ENCODE data around the gene ZSCAN30. TPM values are rescaled to one million over a fixed set of nuclear protein-coding genes. Genes with fewer than 3 reads are reported as not detected.

Gene ZSCAN30
- total and polyA plus RNA-seq, 2 of the 13 experiments (the other 11 are each of a cell fraction or from before 2014, with no cell fraction given), result 7.4 to 7.7 TPM

DNA sequence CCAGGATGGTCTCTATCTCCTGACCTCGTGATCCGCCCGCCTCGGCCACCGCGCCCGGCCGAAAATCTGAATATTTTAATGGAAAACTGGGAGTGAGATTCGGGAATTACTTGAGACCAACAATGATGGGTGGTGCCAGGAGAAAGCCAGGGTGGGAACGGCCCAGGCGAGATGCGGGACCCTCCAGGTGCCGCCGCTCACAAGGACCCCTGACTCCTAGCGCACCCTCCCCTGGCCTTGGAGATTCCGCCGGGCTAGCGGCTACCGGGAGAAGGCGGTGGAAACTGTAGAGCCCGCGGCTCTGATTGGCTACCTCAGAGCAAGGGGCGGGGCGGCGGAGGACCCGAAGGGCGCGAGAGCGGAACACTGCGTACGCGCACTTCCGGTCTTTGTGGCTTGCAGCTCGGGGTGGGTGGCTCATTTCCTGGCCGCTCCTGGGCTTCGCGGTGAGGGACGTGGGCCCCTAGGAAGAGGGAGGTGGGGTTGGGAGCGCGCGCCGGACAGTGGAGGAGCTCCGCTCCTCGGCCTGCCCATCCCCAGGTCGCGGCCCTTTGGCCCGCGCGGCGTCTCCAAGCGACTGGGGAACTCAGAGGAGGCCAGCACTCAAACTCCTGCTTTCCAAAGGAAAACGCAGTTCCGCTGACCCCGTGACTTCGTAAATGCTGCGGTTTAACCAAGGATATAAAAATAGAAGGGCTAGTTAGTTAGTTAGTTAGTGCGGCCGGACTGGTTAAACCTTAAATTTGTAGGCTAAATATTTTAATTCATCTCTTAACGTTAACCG, 49.2 kb downstream of the ZSCAN30 start, which contains the start of gene ZNF397 (continued):
- TF ChIP-seq, protein P1, sequence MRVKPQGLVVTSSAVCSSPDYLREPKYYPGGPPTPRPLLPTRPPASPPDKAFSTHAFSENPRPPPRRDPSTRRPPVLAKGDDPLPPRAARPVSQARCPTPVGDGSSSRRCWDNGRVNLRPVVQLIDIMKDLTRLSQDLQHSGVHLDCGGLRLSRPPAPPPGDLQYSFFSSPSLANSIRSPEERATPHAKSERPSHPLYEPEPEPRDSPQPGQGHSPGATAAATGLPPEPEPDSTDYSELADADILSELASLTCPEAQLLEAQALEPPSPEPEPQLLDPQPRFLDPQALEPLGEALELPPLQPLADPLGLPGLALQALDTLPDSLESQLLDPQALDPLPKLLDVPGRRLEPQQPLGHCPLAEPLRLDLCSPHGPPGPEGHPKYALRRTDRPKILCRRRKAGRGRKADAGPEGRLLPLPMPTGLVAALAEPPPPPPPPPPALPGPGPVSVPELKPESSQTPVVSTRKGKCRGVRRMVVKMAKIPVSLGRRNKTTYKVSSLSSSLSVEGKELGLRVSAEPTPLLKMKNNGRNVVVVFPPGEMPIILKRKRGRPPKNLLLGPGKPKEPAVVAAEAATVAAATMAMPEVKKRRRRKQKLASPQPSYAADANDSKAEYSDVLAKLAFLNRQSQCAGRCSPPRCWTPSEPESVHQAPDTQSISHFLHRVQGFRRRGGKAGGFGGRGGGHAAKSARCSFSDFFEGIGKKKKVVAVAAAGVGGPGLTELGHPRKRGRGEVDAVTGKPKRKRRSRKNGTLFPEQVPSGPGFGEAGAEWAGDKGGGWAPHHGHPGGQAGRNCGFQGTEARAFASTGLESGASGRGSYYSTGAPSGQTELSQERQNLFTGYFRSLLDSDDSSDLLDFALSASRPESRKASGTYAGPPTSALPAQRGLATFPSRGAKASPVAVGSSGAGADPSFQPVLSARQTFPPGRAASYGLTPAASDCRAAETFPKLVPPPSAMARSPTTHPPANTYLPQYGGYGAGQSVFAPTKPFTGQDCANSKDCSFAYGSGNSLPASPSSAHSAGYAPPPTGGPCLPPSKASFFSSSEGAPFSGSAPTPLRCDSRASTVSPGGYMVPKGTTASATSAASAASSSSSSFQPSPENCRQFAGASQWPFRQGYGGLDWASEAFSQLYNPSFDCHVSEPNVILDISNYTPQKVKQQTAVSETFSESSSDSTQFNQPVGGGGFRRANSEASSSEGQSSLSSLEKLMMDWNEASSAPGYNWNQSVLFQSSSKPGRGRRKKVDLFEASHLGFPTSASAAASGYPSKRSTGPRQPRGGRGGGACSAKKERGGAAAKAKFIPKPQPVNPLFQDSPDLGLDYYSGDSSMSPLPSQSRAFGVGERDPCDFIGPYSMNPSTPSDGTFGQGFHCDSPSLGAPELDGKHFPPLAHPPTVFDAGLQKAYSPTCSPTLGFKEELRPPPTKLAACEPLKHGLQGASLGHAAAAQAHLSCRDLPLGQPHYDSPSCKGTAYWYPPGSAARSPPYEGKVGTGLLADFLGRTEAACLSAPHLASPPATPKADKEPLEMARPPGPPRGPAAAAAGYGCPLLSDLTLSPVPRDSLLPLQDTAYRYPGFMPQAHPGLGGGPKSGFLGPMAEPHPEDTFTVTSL (CRISPR knock-in tag; IDR thresholded peaks at IDR 0.05; ENCODE audit: borderline replicate concordance), result no peak
- TF ChIP-seq, protein P2, sequence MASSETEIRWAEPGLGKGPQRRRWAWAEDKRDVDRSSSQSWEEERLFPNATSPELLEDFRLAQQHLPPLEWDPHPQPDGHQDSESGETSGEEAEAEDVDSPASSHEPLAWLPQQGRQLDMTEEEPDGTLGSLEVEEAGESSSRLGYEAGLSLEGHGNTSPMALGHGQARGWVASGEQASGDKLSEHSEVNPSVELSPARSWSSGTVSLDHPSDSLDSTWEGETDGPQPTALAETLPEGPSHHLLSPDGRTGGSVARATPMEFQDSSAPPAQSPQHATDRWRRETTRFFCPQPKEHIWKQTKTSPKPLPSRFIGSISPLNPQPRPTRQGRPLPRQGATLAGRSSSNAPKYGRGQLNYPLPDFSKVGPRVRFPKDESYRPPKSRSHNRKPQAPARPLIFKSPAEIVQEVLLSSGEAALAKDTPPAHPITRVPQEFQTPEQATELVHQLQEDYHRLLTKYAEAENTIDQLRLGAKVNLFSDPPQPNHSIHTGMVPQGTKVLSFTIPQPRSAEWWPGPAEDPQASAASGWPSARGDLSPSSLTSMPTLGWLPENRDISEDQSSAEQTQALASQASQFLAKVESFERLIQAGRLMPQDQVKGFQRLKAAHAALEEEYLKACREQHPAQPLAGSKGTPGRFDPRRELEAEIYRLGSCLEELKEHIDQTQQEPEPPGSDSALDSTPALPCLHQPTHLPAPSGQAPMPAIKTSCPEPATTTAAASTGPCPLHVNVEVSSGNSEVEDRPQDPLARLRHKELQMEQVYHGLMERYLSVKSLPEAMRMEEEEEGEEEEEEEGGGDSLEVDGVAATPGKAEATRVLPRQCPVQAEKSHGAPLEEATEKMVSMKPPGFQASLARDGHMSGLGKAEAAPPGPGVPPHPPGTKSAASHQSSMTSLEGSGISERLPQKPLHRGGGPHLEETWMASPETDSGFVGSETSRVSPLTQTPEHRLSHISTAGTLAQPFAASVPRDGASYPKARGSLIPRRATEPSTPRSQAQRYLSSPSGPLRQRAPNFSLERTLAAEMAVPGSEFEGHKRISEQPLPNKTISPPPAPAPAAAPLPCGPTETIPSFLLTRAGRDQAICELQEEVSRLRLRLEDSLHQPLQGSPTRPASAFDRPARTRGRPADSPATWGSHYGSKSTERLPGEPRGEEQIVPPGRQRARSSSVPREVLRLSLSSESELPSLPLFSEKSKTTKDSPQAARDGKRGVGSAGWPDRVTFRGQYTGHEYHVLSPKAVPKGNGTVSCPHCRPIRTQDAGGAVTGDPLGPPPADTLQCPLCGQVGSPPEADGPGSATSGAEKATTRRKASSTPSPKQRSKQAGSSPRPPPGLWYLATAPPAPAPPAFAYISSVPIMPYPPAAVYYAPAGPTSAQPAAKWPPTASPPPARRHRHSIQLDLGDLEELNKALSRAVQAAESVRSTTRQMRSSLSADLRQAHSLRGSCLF (CRISPR knock-in tag; IDR thresholded peaks at IDR 0.05; ENCODE audit: borderline replicate concordance), result no peak
- TF ChIP-seq ZFP36L2 (CRISPR knock-in tag; IDR thresholded peaks at IDR 0.05) (no peak), ZNF251 (CRISPR knock-in tag; IDR thresholded peaks at IDR 0.05) (no peak), CCAR2 (optimal IDR thresholded peaks at IDR 0.05; ENCODE audit: low read depth, low read length) (no peak), FOSL1 (CRISPR knock-in tag; IDR thresholded peaks at IDR 0.05; ENCODE audit: borderline replicate concordance) (no peak), ZSCAN22 (CRISPR knock-in tag; IDR thresholded peaks at IDR 0.05) (no peak), ZFP36 (IDR thresholded peaks at IDR 0.05; ENCODE audit: borderline replicate concordance, low read depth, low read length, partially characterized antibody) (no peak), NONO (IDR thresholded peaks at IDR 0.05) (no peak), NONO (CRISPR knock-in tag; conservative IDR thresholded peaks at IDR 0.05) (peak; percentile 75; the same call in 1 of the 2 replicates)

Measured in HepG2 (cell line).